NCI-H1436 (cell line): ENCODE measurements around the gene POLR2M.

ENCODE experiments used
- DNase-seq: peaks from one replicate; lab custom pipeline; 2025; lab: John Stamatoyannopoulos, UW

Gene POLR2M

GRCh38 chr15:57738734-57739237 lies 32.3 kb downstream of the POLR2M start:
- DNase-seq, result no peak

DNA sequence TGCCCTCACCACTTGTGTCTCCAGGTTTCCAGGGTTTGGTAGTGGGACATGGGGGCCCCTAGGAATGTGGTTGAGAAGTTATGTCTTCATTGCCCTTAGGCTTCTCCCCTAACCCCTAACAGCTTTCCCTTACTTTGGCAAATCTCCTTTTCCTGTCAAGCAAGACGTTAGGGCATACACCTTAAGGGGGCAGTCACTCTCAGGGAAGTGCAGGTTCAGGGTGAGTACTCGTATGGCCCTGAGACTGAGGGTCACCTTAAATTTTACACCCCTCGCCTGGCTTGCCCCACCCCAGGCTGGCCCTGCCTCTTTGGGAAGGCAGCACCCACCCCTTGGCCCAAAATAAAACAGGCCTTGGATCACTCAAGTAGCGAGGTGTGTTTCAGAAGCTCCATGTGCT lies 33.5 kb downstream of the POLR2M start:
- no peak for DNase-seq

DNA sequence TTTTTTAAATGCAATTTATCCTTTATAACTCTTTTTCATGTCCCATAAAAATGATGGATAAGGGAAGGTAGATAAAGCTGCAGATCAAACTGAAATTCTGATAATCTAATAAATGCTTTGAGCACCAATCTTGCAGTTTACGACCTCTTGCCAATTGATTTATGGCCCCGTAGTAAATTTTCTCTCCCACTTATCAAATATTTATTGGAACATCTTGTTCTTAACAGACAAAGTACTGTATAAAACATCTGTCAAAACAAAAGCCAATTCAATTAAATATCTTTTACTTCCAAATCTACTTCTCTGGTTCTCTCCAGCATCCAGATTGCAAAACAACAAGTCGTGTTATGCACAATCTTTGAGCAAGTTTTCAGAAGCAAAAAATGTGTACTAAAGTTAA lies 34.6 kb downstream of the POLR2M start:
- DNase-seq, result no peak

DNA sequence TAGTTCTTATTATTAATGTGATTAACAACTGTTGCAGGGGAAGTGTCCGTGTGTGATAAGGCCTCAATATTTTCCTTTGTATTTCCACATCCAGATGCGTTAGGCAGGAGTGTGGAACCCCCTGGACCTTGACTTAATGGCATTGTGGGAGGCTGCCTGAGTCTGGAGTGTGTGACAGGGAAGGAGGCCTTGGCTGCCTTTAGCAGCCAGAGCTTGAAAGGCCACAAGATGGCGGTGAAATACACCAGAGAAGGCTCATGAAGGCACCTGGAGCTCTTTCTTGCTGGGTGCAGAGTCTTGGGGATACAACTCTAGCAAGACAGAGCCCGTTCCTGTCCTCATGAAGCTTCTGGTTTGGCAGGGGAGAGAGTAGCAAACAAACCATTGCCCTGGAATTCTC lies 36.9 kb downstream of the POLR2M start:
- DNase-seq, result no peak

GRCh38 chr15:57746786-57747185 lies 40.3 kb downstream of the POLR2M start:
- DNase-seq, result no peak

GRCh38 chr15:57747206-57747896 lies 40.8 kb downstream of the POLR2M start:
- no peak for DNase-seq

DNA sequence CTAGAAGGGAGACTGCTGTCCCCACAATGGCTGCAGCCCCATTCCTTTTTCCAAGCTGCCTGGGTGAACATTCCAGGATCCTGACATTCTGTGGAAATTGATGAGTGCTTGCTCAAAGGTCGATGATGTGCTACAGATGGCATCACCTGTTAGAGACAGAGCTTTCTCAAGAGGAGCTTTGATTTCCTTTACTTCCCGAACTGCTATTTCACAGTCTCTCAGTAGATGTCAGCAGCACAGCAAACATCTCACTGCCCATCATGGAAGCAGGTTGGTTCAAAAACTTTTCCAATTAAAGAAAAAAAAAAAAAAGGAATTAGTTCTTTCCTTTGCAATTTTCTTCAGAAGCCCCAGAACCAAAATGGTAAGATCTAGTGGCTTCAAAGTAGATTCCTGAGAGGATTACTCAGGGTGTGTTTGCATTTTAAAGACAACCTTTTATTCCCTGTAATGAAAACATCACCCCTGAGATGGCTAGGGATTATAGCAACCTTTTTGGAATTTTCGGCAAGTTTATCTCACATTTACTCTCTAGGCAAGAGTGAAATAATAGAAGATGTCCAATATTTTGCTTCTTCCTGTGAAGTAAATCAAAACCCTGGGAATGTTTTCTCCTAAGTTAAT lies 44.8 kb downstream of the POLR2M start:
- no peak for DNase-seq

DNA sequence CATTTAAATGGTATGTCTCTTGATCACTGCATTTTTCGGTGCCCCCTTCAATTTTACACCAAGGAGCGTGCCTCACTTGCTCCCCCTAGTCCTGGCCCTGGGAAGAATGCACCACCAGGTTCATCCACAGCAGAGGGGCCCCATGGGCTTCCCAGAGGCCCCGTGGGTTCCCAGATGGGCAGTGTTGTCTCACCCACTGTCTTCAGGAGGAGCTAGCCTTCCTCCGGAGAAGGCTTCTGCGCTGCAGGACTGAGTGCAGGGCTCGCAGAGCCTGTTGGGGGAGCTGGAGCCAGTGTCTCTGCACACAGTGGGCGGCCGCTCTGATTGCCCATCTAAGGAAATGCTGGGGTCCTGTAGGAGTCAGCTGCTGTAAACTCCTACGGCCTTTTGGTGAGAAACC lies 45.9 kb downstream of the POLR2M start:
- no peak for DNase-seq

- no peak for DNase-seq
Measured at GRCh38 chr15:57752840-57753239, 46.3 kb downstream of the POLR2M start.

- DNase-seq, result no peak
Measured at GRCh38 chr15:57756466-57756865, 50.0 kb downstream of the POLR2M start.

- DNase-seq, result no peak
Measured at GRCh38 chr15:57758560-57758959, 52.0 kb downstream of the POLR2M start.

GRCh38 chr15:57761562-57761961 lies 55.0 kb downstream of the POLR2M start:
- no peak for DNase-seq

GRCh38 chr15:57762302-57762701 lies 55.8 kb downstream of the POLR2M start:
- DNase-seq, result no peak

DNA sequence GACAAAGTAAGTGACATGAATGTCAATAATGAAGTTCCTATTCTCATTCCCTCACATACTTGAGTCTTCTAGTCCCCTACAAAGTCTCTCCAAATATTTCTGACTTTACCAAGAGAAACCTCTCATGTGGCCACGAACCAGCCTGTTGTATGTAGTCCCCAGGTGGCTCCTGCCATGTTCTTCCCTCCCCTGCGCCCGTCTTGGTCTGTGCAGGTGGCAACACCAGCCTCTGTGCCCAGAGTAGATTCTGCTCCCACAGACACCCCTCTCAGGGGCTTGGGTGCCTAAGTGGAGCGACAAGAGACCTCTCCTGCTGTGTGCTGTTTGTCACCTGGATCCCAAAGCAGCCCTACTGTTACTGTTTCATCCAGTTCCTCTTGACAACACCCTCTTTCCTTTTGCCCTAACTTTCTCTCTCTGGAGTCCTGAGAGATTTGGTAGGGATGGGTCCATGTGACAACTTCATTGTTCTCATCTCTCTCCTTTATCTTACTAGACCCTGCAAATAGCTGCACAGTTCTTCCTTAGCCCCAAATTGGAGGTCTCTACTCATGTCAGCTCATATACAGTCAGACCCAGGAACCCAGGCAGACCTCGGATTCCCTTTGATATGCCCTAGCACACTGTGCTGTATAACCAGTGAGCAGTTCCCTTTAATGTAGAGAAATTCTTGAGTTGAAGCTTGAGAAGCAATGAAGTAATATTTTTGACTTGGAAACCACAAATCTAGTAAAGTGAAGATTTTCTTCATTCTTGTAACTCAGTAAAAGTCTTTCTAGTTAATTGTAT lies 56.9 kb downstream of the POLR2M start:
- no peak for DNase-seq
